Astrocyte (in vitro differentiated cells and primary cell): Measurements from ENCODE around the gene BMX.

ENCODE experiments used
- EZH2 ChIP-seq: IDR thresholded peaks from 2 replicates; pipeline ENCODE4 v1.6.1; 2012; ENCODE audit warnings: mild to moderate bottlenecking, low read length, inconsistent platforms; ENCODE audit not compliant: insufficient read depth
- TF ChIP-seq, protein P1 (sequence below): IDR thresholded peaks from 2 replicates; pipeline ENCODE4 v1.5.1; 2011; ENCODE audit warnings: low read depth, mild to moderate bottlenecking, inconsistent platforms, low read length, moderate library complexity; ENCODE audit not compliant: insufficient read depth

GRCh38 chrX:15600745-15601144 lies 100.1 kb downstream of the BMX start, which contains the start of gene ACE2:
- TF ChIP-seq, protein P1, sequence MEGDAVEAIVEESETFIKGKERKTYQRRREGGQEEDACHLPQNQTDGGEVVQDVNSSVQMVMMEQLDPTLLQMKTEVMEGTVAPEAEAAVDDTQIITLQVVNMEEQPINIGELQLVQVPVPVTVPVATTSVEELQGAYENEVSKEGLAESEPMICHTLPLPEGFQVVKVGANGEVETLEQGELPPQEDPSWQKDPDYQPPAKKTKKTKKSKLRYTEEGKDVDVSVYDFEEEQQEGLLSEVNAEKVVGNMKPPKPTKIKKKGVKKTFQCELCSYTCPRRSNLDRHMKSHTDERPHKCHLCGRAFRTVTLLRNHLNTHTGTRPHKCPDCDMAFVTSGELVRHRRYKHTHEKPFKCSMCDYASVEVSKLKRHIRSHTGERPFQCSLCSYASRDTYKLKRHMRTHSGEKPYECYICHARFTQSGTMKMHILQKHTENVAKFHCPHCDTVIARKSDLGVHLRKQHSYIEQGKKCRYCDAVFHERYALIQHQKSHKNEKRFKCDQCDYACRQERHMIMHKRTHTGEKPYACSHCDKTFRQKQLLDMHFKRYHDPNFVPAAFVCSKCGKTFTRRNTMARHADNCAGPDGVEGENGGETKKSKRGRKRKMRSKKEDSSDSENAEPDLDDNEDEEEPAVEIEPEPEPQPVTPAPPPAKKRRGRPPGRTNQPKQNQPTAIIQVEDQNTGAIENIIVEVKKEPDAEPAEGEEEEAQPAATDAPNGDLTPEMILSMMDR = no peak
- TF ChIP-seq EZH2 = no peak
